Endodermal cell (in vitro differentiated cells): ENCODE results near the gene NECAP2. TPM values are rescaled to one million over a fixed set of nuclear protein-coding genes. Genes with fewer than 3 reads are reported as not detected.
"Not testable (repeated sequence)": the region's sequence is repeated elsewhere in the genome, so short reads cannot be mapped to it uniquely, and the experiment has no call there.

Source experiments
- DNase-seq: peaks from one replicate; pipeline ENCODE4 v3.0.0-alpha.2; 2017
- H3K27ac ChIP-seq: 2 replicates; pipeline ENCODE4 v1.5.1; 2013; ENCODE audit warnings: mild to moderate bottlenecking, low read depth, low read length, moderate library complexity
- H3K27me3 ChIP-seq: 2 replicates; pipeline ENCODE4 v1.6.1; 2013; ENCODE audit warnings: mild to moderate bottlenecking, low read length, moderate library complexity; ENCODE audit not compliant: insufficient read depth, control insufficient read depth, poor library complexity, severe bottlenecking
- H3K36me3 ChIP-seq: 2 replicates; pipeline ENCODE4 v1.7.0; 2013; ENCODE audit warnings: mild to moderate bottlenecking, low read length, moderate library complexity; ENCODE audit not compliant: control insufficient read depth, insufficient read depth
- H3K4me1 ChIP-seq: one replicate; pipeline ENCODE4 v1.7.0; 2013; ENCODE audit warnings: low read length; ENCODE audit not compliant: control insufficient read depth, insufficient read depth
- H3K4me3 ChIP-seq: 2 replicates; pipeline ENCODE4 v1.5.1; 2013; ENCODE audit warnings: mild to moderate bottlenecking, low read length, moderate library complexity
- H3K9ac ChIP-seq: 2 replicates; pipeline ENCODE4 v1.6.1; 2013; ENCODE audit warnings: mild to moderate bottlenecking, low read length, moderate library complexity; ENCODE audit not compliant: poor library complexity, severe bottlenecking; ENCODE audit errors: extremely low read depth
- H3K9me3 ChIP-seq: 2 replicates; pipeline ENCODE4 v1.6.1; 2013; ENCODE audit warnings: mild to moderate bottlenecking, low read length, moderate library complexity; ENCODE audit not compliant: control insufficient read depth
- H3K27ac Mint-ChIP-seq: 2 replicates; pipeline ENCODE4 v1.8.0; 2020; ENCODE audit warnings: mixed read lengths
- H3K27me3 Mint-ChIP-seq: 2 replicates; pipeline ENCODE4 v1.8.0; 2021; ENCODE audit warnings: mild to moderate bottlenecking, mixed read lengths; ENCODE audit not compliant: insufficient read depth
- H3K36me3 Mint-ChIP-seq: 2 replicates; pipeline ENCODE4 v1.8.0; 2020; ENCODE audit warnings: low read depth, mixed read lengths
- H3K4me1 Mint-ChIP-seq: 2 replicates; pipeline ENCODE4 v1.8.0; 2020; ENCODE audit warnings: mixed read lengths
- H3K4me3 Mint-ChIP-seq: 2 replicates; pipeline ENCODE4 v1.8.0; 2020; ENCODE audit warnings: mild to moderate bottlenecking, moderate library complexity, mixed read lengths
- H3K9me3 Mint-ChIP-seq: 2 replicates; pipeline ENCODE4 v1.8.0; 2020; ENCODE audit warnings: mild to moderate bottlenecking, mixed read lengths
- CTCF ChIP-seq: fragments of 200-600 bp; sonication (generic); conservative IDR thresholded peaks from 2 replicates; pipeline ENCODE4 v1.5.0; 2021; ENCODE audit warnings: antibody characterized with exemption, mild to moderate bottlenecking
- WGBS, 2 experiments: methylation state at CpG; one replicate each; pipeline versions ENCODE4 v1.1.5 to v1.1.7; 2013; ENCODE audit warnings: missing lambda C conversion rate in 2 of 2, mixed read lengths in 1 of 2; ENCODE audit not compliant: insufficient coverage in 1 of 2, insufficient read length in 1 of 2; 5-methylcytosine and 5-hydroxymethylcytosine counted together
- total RNA-seq, 2 donors: library from RNA; stranded (reverse); fragmentation: NEBNext Ultra II Directional in 1 of 2; extraction: Animal tissue kit (Norgen Biotek cat#: 25700) in 1 of 2; gene quantifications; 2 replicates in 1 of 2; 3 replicates in 1 of 2; pipeline ENCODE4 v1.2.1, GENCODE V29; 2021

Gene NECAP2
- total RNA-seq, 2 donors from 2014 or later = 43.9 to 45.8 TPM

GRCh38 chr1:16484931-16485330 lies 44.4 kb downstream of the NECAP2 start:
- Histone ChIP-seq H3K4me1 (no peaks in the 10 kb centered on the region), H3K4me3 (no peak overlapping the region), H3K36me3 (peaks cover 16% of the 10 kb centered on the region), H3K9me3 (no peaks in the 10 kb centered on the region), H3K27me3 (no peaks in the 10 kb centered on the region), H3K27ac (no peak overlapping the region), H3K9ac (no peak overlapping the region)
- H3K4me1 Mint-ChIP-seq = no peaks in the 10 kb centered on the region
- TF ChIP-seq CTCF = no peak
- H3K4me3 Mint-ChIP-seq = no peak overlapping the region
- H3K27ac Mint-ChIP-seq = no peak overlapping the region
- DNase-seq = no peak
- H3K36me3 Mint-ChIP-seq = peaks cover 53% of the 10 kb centered on the region
- no peaks in the 10 kb centered on the region for H3K9me3 Mint-ChIP-seq
- whole genome bisulfite sequencing, 2 experiments = 93 to 100% methylated on average over 5 to 6 of the region's 6 CpGs
- H3K27me3 Mint-ChIP-seq = no peaks in the 10 kb centered on the region

- peaks cover 43% of the 10 kb centered on the region for H3K36me3 Mint-ChIP-seq
- not testable (repeated sequence) for H3K4me3 Mint-ChIP-seq, H3K27ac Mint-ChIP-seq, H3K36me3 ChIP-seq, H3K27me3 ChIP-seq, H3K9me3 Mint-ChIP-seq, H3K4me1 ChIP-seq, H3K27ac ChIP-seq, DNase-seq, H3K4me3 ChIP-seq, H3K27me3 Mint-ChIP-seq, H3K9ac ChIP-seq, H3K4me1 Mint-ChIP-seq, H3K9me3 ChIP-seq
- 94 to 96% methylated on average over 8 of the region's 8 CpGs for WGBS, 2 experiments
Observed at GRCh38 chr1:16486316-16486715, 45.8 kb downstream of the NECAP2 start.

GRCh38 chr1:16487011-16487410 lies 46.5 kb downstream of the NECAP2 start:
- H3K27me3 Mint-ChIP-seq, H3K4me1 ChIP-seq, H3K4me3 ChIP-seq, H3K9me3 ChIP-seq, H3K27me3 ChIP-seq, H3K36me3 ChIP-seq, DNase-seq, H3K27ac ChIP-seq, H3K4me3 Mint-ChIP-seq, H3K9me3 Mint-ChIP-seq, H3K4me1 Mint-ChIP-seq, H3K27ac Mint-ChIP-seq, H3K9ac ChIP-seq: not testable (repeated sequence)
- H3K36me3 Mint-ChIP-seq = peaks cover 38% of the 10 kb centered on the region

- not testable (repeated sequence) for H3K4me3 Mint-ChIP-seq, H3K4me1 ChIP-seq, H3K36me3 ChIP-seq, DNase-seq, H3K4me3 ChIP-seq, H3K4me1 Mint-ChIP-seq, H3K27ac Mint-ChIP-seq, H3K27me3 ChIP-seq, H3K9me3 ChIP-seq, H3K9ac ChIP-seq, H3K27me3 Mint-ChIP-seq, H3K27ac ChIP-seq, H3K9me3 Mint-ChIP-seq
- peaks cover 24% of the 10 kb centered on the region for H3K36me3 Mint-ChIP-seq
- 93 to 97% methylated on average over 6 to 9 of the region's 9 CpGs for WGBS, 2 experiments
Observed at GRCh38 chr1:16489195-16489880, 48.8 kb downstream of the NECAP2 start.
